RWPE1 (cell line): ENCODE measurements around the gene LGALS16.

Experiments
- CTCF ChIA-PET: fragments of 350-600 bp; sonication (Branson Sonifier 250); formaldehyde crosslinking; extraction: SDS; loops from one replicate; lab custom pipeline; 2021; lab: Yijun Ruan, JAX
- POLR2A ChIA-PET: fragments of 400-600 bp; formaldehyde crosslinking; extraction: SDS; loops from one replicate; lab custom pipeline; 2020; ENCODE audit warnings: antibody characterized with exemption; ENCODE audit not compliant: low non-redundant PET; lab: Yijun Ruan, JAX
- DNase-seq: peaks from one replicate; pipeline ENCODE4 v3.0.0; 2012; ENCODE audit warnings: low spot score
- H3K27ac ChIP-seq: fragments of 450-650 bp; 2 replicates; pipeline ENCODE4 v1.5.1; 2017
- CTCF ChIP-seq: fragments of 450-650 bp; conservative IDR thresholded peaks from 2 replicates; pipeline ENCODE4 v1.5.1; 2017; ENCODE audit warnings: low read depth, mild to moderate bottlenecking

Gene LGALS16

DNA sequence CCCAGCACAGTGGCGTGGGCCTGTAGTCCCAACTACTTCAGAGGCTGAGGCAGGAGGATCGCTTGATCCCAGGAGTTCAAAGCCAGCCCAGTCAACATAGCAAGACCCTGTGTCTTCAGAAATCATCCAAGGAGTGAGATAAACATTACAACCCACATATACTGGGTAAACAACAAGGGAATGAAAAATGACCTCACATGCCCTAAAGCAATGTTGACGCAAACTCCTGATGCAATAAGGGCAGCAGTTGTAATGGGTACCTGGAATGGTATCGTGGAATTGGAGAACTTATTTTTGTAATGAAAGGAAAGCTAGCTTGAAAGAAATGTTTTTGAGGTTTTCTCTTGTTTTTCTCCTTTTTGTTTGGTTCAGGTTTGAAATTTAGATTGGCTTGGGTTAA lies 24.5 kb upstream of the LGALS16 start:
- ChIA-PET CTCF (interaction anchor here (0.5 kb wide), 1 partner anchor 269 kb away, joined by 3 read pairs; no protein-coding TSS in a partner anchor), POLR2A (no interaction called here)
- no peak overlapping the region for H3K27ac ChIP-seq
- no peak for TF ChIP-seq CTCF
- DNase-seq: no peak

DNA sequence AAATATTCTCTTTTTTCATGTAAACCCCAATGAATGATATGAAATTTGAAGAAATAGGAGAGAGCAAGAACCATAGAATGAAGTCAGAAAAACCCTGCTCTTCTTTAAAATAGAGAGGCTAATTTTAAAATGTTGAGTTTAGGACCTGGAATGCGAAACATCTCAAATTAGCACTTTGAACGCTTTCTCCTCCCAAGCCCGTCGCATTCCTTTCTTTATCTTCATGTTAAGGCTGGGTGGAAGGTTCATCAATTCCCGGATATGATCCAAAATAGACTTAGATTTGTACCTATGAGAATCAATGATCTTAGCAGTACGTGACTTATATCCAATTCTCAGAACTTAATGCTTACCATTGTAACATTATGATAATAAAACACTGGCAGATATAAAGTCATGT lies 24.1 kb upstream of the LGALS16 start:
- ChIA-PET CTCF (interaction anchor here (0.5 kb wide), 1 partner anchor 270 kb away, joined by 3 read pairs; no protein-coding TSS in a partner anchor), POLR2A (no interaction called here)
- TF ChIP-seq CTCF: no peak
- H3K27ac ChIP-seq: no peak overlapping the region
- DNase-seq: no peak

DNA sequence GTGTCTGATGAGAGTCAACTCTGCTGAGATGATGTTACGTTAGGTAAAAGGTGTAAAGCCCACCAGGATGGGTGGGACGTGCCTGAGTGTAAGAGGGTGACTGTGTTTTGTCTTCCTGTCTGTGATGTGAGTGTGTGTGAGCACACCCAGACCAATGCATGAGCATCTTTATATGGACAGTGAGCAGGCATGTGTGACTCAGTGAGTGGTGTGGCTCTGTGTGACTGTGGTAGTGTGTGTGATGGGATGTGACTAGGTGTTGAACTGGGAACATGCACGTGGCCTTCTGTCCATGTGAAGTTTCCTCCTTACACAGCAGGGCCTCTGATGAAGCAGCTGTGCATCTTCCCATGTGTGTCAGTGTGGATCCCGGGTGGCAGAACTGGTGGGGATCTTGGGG lies 17.8 kb upstream of the LGALS16 start:
- DNase-seq: no peak
- POLR2A ChIA-PET: no interaction called here
- CTCF ChIA-PET: no interaction called here
- no peak overlapping the region for H3K27ac ChIP-seq
- no peak for TF ChIP-seq CTCF

DNA sequence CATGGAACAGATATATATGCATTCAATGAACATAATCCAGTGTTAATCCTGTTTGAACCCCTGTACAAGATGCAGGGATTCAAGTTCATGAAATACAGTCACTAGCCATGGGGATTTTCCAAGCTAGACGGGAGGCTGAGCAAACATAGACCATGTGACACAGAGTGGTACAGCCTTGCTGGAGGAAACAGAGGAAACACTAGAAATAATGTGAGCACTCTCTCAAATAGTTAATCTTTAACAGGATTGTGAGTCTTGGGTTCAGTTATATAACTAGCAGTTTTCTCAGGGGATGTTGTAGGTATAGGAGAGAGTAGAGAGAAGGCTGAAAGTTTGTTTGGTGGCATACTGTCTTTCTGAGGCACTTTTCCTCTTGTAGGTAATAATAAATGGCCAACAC lies 13.9 kb upstream of the LGALS16 start:
- ChIA-PET POLR2A (no interaction called here), CTCF (no interaction called here)
- TF ChIP-seq CTCF: no peak
- no peak for DNase-seq
- no peak overlapping the region for H3K27ac ChIP-seq

- no peak for DNase-seq
- ChIA-PET CTCF (no interaction called here), POLR2A (no interaction called here)
- TF ChIP-seq CTCF: no peak
- H3K27ac ChIP-seq: no peak overlapping the region
Observed at GRCh38 chr19:39643591-39643990, 12.1 kb upstream of the LGALS16 start.

DNA sequence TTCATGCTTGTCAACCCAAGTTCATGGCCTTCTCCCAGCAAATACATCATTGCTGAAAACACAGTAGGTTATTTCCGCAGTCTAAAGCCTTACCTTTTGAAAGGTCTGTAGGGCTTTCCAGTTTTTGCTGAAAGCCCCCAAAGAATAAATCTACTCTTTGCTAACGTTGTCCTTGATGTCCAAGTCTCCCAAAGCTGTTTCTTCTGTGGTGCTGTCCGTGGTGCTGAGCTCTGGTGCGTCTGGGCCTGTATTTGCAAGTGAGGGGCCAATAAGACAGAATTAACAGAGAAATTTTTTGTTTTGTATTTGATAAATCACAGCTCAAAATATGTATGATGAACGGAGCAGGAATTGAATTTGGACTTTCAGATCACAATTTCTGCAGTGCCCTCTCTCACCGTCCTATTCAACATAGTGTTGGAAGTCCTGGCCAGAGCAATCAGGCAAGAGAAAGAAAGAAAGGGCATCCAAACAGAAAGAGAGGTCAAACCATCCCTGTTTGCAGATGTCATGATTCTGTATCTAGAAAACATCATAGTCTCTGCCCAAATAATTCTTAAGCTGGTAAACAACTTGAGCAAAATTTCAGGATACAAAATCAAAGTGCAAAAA lies 9.8 kb upstream of the LGALS16 start:
- H3K27ac ChIP-seq: no peak overlapping the region
- no peak for TF ChIP-seq CTCF
- DNase-seq: no peak
- ChIA-PET POLR2A (no interaction called here), CTCF (interaction anchor here (0.5 to 0.6 kb wide), 2 partner anchors 146 to 258 kb away, joined by 3 read pairs; no protein-coding TSS in a partner anchor)

GRCh38 chr19:39647918-39648317 lies 7.8 kb upstream of the LGALS16 start:
- no peak for DNase-seq
- ChIA-PET POLR2A (no interaction called here), CTCF (no interaction called here)
- H3K27ac ChIP-seq: no peak overlapping the region
- no peak for TF ChIP-seq CTCF
